Activated T-cell treated with anti-CD3 and anti-CD28 coated beads, Interleukin-2, amount 50 U/mL, for 4 hours (primary cell): ENCODE data around the gene FHAD1. TPM values are rescaled to one million over a fixed set of nuclear protein-coding genes. Genes with fewer than 3 reads are reported as not detected.
"Not testable (repeated sequence)": the region's sequence is repeated elsewhere in the genome, so short reads cannot be mapped to it uniquely, and the experiment has no call there.

ENCODE experiments used
- ATAC-seq, 2 donors: fragments of 200-7000 bp; cut with Tn5 transposase; one replicate each; pipeline ENCODE4 v1.10.0; 2021
- DNase-seq: peaks from one replicate; pipeline ENCODE4 v3.0.0-alpha.2; 2020
- H3K27me3 Mint-ChIP-seq: one replicate; pipeline ENCODE4 v1.8.0; 2021; ENCODE audit warnings: low read depth, mixed read lengths
- H3K36me3 Mint-ChIP-seq: one replicate; pipeline ENCODE4 v1.8.0; 2022; ENCODE audit warnings: mixed read lengths; ENCODE audit not compliant: insufficient read depth
- H3K4me1 Mint-ChIP-seq: one replicate; pipeline ENCODE4 v1.8.0; 2021; ENCODE audit warnings: low read depth, mixed read lengths
- H3K4me3 Mint-ChIP-seq: one replicate; pipeline ENCODE4 v1.8.0; 2021; ENCODE audit warnings: mild to moderate bottlenecking, moderate library complexity, mixed read lengths
- H3K9me3 Mint-ChIP-seq: one replicate; pipeline ENCODE4 v1.8.0; 2021; ENCODE audit warnings: mixed read lengths
- total RNA-seq, 3 donors: library from RNA; stranded (reverse); gene quantifications; one replicate each; pipeline ENCODE4 v1.2.1, GENCODE V29; 2021

FHAD1 gene
- total RNA-seq, 3 donors from 2014 or later, result 0.08 to 0.50 (median 0.20) TPM

DNA sequence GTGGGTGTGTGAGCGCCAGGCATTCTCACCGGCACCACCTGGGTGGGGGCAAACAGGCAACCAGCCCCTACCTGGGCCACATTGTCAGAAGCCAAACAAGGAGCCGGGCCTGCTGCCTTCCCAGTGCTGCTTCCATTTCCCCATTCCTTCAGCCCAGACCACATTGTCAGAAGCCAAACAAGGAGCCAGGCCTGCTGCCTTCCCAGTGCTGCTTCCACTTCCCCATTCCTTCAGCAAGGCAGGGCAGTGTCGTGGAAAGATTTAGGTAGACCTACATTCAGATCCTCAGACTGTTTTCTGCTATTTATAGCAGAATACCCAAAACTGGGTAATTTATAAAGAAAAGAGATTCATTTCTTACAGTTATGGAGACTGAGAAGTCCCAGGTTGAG lies 115.7 kb downstream of the FHAD1 start:
- no peaks in the 10 kb centered on the region for H3K4me1 Mint-ChIP-seq
- no peaks in the 10 kb centered on the region for H3K27me3 Mint-ChIP-seq
- DNase-seq (no peak), ATAC-seq (no peak)
- no peaks in the 10 kb centered on the region for H3K36me3 Mint-ChIP-seq
- no peak overlapping the region for H3K4me3 Mint-ChIP-seq
- no peaks in the 10 kb centered on the region for H3K9me3 Mint-ChIP-seq

DNA sequence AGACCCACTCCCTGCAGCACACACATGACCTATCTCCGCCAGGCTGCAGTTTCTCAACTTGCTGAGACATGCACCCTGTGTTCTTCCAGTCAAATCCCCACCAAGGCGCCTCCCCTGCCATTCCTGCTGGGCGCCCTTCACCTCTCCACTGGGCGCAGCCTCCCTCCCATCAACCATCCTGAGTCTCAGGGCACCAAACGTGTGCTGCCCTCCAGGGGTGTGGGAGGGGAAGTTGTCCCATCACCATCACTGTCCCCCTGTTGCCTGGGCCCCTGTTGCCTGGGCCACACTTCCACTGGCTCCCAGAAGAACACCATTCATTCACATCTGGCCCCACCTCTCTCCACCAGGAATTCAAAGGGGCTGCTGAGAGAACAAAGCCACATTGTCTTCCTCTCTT lies 117.7 kb downstream of the FHAD1 start:
- peak in 1 of 2 donors; percentile 27 for ATAC-seq
- Mint-ChIP-seq H3K36me3 (no peaks in the 10 kb centered on the region), H3K4me3 (no peak overlapping the region), H3K9me3 (no peaks in the 10 kb centered on the region), H3K27me3 (no peaks in the 10 kb centered on the region), H3K4me1 (peaks cover 2% of the 10 kb centered on the region)
- no peak for DNase-seq

DNA sequence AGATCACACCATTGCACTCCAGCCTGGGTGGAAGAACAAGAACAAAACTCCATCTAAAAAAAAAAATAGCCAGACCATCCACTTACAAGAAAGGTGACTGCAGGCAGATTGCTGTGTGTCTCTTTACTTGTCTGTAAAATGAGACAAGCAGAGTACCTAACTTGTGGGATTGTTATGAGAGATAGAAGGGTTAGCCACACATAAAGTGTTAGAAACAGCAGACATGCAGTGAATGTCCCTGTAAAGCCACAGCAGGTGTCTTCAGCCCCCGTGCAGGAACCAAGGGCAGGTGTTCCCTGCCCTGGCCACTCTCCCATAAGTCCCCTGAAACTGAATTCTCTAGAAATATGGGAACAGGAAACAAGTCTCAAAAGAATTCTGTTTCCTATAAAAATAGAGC lies 121.9 kb downstream of the FHAD1 start:
- Mint-ChIP-seq H3K36me3 (no peaks in the 10 kb centered on the region), H3K4me1 (peaks cover 2% of the 10 kb centered on the region), H3K27me3 (no peaks in the 10 kb centered on the region), H3K9me3 (no peaks in the 10 kb centered on the region), H3K4me3 (no peak overlapping the region)
- DNase-seq (no peak), ATAC-seq (no peak)

DNA sequence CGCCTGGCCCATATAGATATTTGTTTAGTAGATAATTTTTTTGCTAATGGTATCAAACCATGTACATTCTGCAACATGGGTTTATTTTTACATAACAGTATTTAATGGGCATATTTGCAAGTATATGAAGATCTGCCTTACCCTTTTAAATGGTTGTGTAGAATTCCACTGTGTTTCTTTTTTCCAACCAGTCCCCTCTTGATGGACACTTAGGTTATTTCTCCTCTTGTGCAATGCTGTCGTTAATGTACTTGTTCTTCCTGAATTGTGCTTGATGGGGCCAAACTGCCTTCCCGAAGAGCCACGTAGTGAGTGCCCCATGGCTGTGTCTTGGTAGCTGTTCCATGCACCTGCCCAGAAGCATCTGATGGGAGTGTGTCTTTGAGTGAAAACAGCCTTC lies 123.2 kb downstream of the FHAD1 start:
- Mint-ChIP-seq H3K4me3 (no peak overlapping the region), H3K27me3 (no peaks in the 10 kb centered on the region), H3K4me1 (peaks cover 2% of the 10 kb centered on the region), H3K9me3 (no peaks in the 10 kb centered on the region), H3K36me3 (no peaks in the 10 kb centered on the region)
- DNase-seq (no peak), ATAC-seq (no peak)

DNA sequence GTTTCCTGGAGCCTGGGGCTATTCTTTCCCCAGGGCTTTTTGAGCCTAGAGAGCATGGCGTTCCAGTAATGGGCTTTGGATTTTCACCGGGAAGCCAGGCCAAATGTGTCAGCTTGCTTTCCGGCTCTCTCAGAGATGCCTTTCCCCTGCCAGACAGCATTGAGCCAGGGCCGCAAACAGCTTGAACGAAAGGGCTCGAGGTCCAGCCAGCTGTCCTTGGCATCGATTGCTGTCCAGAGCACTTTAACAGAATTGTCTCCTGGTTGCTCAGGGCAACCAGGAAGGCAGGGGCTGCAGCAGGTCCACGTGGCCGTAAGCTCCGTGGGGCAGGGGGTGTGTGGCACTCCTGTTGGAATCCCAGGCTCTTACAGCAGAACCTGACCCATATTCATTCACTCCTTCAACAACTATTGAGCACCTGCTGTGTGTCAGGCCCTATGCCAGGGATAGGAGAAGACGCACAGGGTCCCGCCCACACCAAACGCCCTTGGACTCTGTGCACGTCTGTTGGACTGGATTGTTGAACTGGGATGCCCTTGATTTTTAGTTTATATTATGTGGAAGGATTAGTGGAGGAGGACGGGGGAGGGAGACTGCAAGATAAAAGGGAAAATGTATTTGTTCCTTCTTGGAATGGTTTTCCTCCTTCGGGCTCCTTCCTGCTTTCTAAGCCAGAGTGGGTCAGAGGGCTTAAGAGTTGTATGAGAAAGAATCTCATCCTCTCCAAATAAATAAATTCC lies 123.9 kb downstream of the FHAD1 start:
- Mint-ChIP-seq H3K9me3 (no peaks in the 10 kb centered on the region), H3K4me3 (no peak overlapping the region), H3K4me1 (peaks cover 2% of the 10 kb centered on the region), H3K27me3 (no peaks in the 10 kb centered on the region), H3K36me3 (no peaks in the 10 kb centered on the region)
- DNase-seq, result no peak
- ATAC-seq, result no peak

DNA sequence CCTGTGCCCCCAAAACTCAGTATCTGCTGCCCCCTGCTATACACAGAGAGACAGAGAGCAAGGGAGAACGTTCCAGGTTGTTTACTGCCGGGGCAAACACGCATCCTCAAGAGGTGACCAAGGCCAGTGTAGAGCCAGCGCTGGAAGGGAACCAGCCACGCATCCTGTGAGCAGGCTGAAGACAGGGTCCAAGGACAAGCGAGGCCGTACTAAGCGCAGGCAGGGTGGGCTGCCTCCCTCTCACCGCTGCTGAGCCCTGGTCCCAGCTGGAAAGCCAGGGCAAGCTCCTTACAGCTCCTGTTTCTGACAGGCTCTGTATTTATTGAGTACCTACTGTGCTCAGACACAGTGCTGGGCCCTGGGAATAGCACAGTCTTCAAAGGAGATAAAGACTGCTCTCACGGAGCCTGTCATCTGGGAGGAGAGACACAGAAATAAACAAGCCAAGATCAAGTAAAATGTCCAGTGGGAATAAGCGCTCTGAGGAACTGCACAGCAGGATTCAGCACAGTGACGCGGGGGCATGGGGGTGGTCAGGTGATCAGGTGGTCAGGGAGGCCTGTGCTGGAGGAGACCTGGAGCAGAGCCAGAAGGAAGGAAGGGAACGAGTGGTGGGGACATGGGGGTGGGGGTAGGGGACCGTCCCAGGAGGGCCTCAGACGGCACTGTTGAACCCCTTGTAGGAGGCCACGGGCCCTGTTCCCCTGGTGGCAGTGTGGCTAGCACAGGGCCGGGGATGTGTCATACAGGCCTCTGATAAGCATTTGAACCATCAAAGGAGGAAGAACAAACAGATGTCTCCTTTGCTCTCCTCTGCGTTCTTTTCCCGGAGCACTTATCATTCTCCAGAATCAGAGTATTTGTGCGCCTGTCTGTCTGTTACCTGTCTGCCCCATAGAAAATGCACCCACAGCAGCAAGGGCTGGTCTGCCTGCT lies 124.9 kb downstream of the FHAD1 start:
- no peaks in the 10 kb centered on the region for H3K27me3 Mint-ChIP-seq
- H3K4me1 Mint-ChIP-seq, result peaks cover 2% of the 10 kb centered on the region
- no peaks in the 10 kb centered on the region for H3K36me3 Mint-ChIP-seq
- H3K4me3 Mint-ChIP-seq, result no peak overlapping the region
- no peaks in the 10 kb centered on the region for H3K9me3 Mint-ChIP-seq
- ATAC-seq (no peak), DNase-seq (no peak)

DNA sequence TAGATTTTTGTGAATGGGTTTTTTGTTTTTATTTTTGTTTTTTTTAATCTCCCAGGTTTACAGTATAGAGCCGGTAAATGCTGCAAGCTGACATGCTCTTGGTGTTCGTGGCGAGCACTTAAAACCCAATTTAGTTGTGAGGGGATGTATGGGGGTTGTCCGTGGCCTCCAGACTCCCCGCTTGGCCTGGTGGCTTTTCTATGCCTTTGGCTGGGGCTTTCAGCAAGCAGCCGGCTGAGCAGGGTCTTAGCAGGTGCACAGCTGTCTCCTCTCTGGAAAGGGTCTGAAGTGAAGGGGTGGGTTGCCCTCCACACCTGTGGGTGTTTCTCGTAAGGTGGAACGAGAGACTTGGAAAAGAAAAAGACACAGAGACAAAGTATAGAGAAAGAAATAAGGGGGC lies 131.7 kb downstream of the FHAD1 start:
- DNase-seq (no peak), ATAC-seq (no peak)
- Mint-ChIP-seq H3K9me3 (no peaks in the 10 kb centered on the region), H3K36me3 (no peaks in the 10 kb centered on the region), H3K27me3 (peaks cover 1% of the 10 kb centered on the region), H3K4me1 (no peaks in the 10 kb centered on the region), H3K4me3 (no peak overlapping the region)

DNA sequence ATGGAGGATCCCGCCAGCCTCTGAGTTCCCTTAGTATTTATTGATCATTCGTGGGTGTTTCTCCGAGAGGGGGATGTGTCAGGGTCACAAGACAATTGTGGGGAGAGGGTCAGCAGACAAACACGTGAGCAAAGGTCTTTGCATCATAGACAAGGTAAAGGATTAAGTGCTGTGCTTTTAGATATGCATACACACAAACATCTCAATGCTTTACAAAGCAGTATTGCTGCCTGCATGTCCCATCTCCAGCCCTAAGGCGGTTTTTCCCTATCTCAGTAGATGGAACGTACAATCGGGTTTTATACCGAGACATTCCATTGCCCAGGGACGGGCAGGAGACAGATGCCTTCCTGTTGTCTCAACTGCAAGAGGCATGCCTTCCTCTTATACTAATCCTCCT lies 132.1 kb downstream of the FHAD1 start:
- not testable (repeated sequence) for H3K4me1 Mint-ChIP-seq, H3K36me3 Mint-ChIP-seq, H3K9me3 Mint-ChIP-seq, H3K27me3 Mint-ChIP-seq, ATAC-seq, DNase-seq, H3K4me3 Mint-ChIP-seq

DNA sequence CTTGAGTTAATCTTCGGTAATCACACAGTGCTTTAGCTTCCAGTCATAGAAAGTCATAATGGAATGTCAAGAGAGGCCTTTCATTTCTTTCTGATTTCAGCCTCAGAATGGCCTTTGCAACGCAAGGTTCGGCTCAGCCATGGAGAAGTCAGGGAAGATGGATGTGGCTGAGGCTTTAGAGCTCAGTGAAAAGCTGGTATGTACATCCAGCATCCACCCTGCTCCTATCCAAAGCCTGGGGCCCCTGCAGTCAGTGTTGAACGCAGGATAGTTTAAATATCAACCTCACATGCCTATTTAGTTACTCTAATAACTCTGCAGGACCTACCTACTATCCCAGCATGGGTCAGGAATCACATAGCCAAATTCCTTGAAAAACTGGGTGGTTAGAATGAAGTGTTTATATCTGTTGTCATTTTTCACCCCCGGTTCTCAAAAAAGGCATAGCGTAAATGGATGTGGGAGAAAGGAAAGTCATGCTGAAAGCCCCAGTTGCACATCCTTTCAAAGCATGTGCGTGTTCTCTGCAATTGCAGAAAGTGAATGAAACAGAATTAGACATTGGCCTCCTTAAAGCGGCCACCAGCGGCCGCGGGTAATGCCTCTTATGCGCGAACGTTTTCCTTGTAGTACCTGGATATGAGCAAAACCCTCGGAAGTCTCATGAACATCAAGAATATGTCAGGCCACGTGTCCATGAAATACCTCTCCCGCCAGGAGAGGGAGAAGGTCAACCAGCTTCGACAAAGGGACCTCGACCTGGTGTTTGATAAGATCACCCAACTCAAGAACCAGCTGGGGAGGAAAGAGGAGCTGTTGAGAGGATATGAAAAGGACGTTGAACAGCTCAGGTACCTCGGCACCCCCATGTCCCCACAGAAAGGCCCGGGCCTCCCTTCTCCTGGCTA lies 133.8 kb downstream of the FHAD1 start:
- Mint-ChIP-seq H3K4me3 (no peak overlapping the region), H3K9me3 (no peaks in the 10 kb centered on the region), H3K36me3 (no peaks in the 10 kb centered on the region), H3K4me1 (peaks cover 5% of the 10 kb centered on the region), H3K27me3 (peaks cover 11% of the 10 kb centered on the region)
- no peak for ATAC-seq
- DNase-seq, result no peak

DNA sequence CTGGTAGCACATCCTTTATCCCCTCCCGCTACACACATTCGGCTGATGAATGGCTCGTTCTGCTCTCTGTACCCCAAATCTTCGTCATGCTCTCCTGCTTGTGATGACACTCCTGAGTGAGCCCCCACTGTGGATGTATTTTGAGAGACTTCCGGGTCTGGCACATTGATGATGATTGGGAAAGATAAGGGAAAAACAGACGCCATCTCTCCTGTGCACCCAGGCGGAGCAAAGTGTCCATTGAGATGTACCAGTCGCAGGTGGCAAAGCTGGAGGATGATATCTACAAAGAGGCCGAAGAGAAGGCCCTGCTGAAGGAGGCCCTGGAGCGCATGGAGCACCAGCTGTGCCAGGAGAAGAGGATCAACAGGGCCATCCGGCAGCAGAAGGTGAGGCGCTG lies 134.8 kb downstream of the FHAD1 start:
- Mint-ChIP-seq H3K9me3 (no peaks in the 10 kb centered on the region), H3K27me3 (peaks cover 11% of the 10 kb centered on the region)

DNA sequence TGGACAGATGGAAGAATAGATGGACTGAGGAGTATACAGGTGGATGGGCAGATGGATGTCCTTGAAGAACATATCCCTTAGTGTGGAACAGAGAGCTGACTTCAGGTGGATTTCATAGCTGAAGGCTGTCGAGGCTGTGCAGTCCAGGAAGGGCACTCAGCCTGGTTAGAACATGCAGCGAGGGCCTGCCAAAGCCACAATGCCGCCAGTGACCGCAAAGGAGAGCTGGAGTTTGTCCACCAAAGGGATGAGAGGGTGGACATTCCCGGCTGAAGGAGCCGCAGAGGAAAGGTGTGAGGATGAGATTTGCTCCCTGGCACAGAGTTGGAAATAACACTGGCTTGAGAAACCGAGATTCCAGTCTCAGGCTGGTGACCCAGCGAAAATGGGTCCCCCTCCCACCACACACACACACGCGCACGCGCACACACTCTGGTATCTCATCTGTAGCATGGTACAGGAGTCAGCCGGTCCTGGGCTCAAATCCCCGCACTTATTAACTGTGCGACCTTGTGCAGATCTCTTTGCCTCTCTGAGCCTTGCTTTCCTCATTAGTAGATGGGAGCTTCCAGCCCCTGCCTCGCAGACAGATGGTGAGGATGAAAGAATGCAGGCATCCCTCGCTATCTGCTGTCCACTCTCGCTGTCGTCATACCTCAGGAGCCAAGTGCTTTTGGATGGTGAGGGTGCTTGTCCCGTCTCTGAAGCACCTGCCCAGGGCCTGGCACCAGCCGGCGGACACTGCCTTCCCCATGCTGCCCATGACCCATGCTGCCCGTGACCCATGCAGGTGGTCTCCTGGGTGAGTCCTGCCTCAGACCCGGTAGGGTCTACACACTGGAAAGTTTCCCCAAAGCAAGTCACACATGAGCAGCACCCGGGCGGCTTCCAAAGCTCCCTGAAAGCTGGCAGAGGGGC lies 135.8 kb downstream of the FHAD1 start:
- DNase-seq (no peak), ATAC-seq (no peak)
- H3K36me3 Mint-ChIP-seq, result no peaks in the 10 kb centered on the region
- H3K4me3 Mint-ChIP-seq, result no peak overlapping the region
- H3K9me3 Mint-ChIP-seq, result no peaks in the 10 kb centered on the region
- peaks cover 8% of the 10 kb centered on the region for H3K4me1 Mint-ChIP-seq
- H3K27me3 Mint-ChIP-seq, result peaks cover 12% of the 10 kb centered on the region

More for the DNA sequence above, 134.8 kb downstream of the FHAD1 start:
- DNase-seq (no peak), ATAC-seq (no peak)
- no peaks in the 10 kb centered on the region for H3K36me3 Mint-ChIP-seq
- H3K4me3 Mint-ChIP-seq, result no peak overlapping the region
- peaks cover 8% of the 10 kb centered on the region for H3K4me1 Mint-ChIP-seq

DNA sequence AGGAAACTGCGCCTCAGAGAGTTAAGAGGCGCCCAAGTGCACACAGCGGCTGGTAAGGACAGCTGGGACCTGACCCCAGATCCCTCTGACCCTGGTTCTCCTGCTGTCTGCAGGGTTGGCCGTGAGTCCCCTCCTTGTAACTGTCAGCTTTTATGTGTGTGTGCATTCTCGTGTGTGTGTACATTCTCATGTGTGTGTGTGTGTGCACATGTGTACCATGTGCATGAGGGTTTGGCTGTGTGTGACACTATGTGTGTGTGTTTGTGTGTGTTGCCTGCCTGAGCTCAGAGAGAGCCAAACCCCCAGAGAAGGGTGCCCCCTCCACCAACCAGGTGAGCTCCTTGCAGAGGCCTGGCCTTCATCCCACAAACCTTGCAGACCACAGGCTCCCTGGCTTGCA lies 136.8 kb downstream of the FHAD1 start:
- Mint-ChIP-seq H3K36me3 (no peaks in the 10 kb centered on the region), H3K4me3 (no peak overlapping the region), H3K9me3 (no peaks in the 10 kb centered on the region), H3K27me3 (peaks cover 15% of the 10 kb centered on the region), H3K4me1 (peaks cover 8% of the 10 kb centered on the region)
- DNase-seq, result no peak
- no peak for ATAC-seq

DNA sequence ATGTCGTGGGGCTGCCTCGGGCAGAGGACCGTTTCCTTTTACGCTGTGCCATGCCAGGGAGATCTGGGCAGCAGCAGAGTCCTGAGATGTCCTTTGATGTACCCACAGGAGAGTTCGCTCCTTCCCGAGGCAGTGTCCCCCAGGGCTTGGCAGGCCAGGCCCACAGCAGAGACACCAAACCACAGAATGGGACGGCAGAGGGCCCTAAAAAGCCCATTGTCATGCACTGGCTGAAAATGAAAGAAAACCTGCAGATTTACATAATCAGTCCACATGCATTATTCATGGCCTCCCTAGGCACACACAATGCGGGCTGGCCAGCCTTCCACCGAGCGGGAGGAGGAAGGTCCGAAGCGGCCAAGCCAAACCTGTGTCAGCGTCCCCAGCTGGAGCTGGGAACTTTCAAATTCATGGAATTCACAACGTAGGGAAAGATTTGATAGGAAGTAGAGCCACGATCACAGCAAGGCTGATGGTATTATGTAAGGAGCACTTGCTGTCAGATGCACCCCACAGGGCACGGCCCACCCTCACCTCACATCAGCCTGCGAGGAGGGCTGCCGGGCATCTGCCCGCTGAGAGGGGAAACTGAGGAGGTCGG lies 137.4 kb downstream of the FHAD1 start:
- ATAC-seq, result peak in 1 of 2 donors; percentile 13

More for the DNA sequence above, 137.4 kb downstream of the FHAD1 start:
- no peak for DNase-seq
- peak overlapping the region; percentile 46 for H3K4me3 Mint-ChIP-seq
- peaks cover 8% of the 10 kb centered on the region for H3K4me1 Mint-ChIP-seq
- H3K9me3 Mint-ChIP-seq, result no peaks in the 10 kb centered on the region
- H3K27me3 Mint-ChIP-seq, result peaks cover 15% of the 10 kb centered on the region
- no peaks in the 10 kb centered on the region for H3K36me3 Mint-ChIP-seq
